ENCODE results near the gene GPRC5C. TPM values are rescaled to one million over a fixed set of nuclear protein-coding genes. Genes with fewer than 3 reads are reported as not detected.

The GPRC5C gene
- total and polyA plus RNA-seq, 9 of the 15 experiments (the other 6 are each of a cell fraction or from before 2014, with no cell fraction given), result 0.28 to 9.0 (median 4.1) TPM

- TF ChIP-seq TRIM24 (IDR thresholded peaks at IDR 0.05), result peak in 1 of 2 experiments; percentile 27; a peak in 1 of 4 replicates
- TF ChIP-seq FOXJ2 (tag; IDR thresholded peaks at IDR 0.05), result no peak
- no peak for TF ChIP-seq ZNF165 (CRISPR knock-in tag; IDR thresholded peaks at IDR 0.05; ENCODE audit: borderline replicate concordance)
- no peak for TF ChIP-seq ARID1B (IDR thresholded peaks at IDR 0.05)
- no peak for TF ChIP-seq MBD1 (CRISPR knock-in tag; IDR thresholded peaks at IDR 0.05)
- 0 out of 2 replicates have a peak, but pooled peaks have one; percentile 16 for TF ChIP-seq ATF7 (IDR thresholded peaks at IDR 0.05)
- peak in 1 of 2 experiments; percentile 98; a peak in 2 of 3 replicates for TF ChIP-seq CBX3 (IDR thresholded peaks at IDR 0.05; ENCODE audit: borderline replicate concordance in 1 of 2, low read length in 2 of 2)
- no peak for TF ChIP-seq SAFB (IDR thresholded peaks at IDR 0.05; ENCODE audit: borderline replicate concordance, low read depth, low read length)
- peak; percentile 97 for TF ChIP-seq CBX5 (IDR thresholded peaks at IDR 0.05; ENCODE audit: borderline replicate concordance, low read depth)
- no peak for TF ChIP-seq ZNF644 (tag; IDR thresholded peaks at IDR 0.05; ENCODE audit: low read depth)
- no peak for TF ChIP-seq POLR2G (IDR thresholded peaks at IDR 0.05; ENCODE audit: low read depth, low read length)
- TF ChIP-seq PURB (CRISPR knock-in tag; IDR thresholded peaks at IDR 0.05; ENCODE audit: low read depth), result no peak
- TF ChIP-seq, protein P1, sequence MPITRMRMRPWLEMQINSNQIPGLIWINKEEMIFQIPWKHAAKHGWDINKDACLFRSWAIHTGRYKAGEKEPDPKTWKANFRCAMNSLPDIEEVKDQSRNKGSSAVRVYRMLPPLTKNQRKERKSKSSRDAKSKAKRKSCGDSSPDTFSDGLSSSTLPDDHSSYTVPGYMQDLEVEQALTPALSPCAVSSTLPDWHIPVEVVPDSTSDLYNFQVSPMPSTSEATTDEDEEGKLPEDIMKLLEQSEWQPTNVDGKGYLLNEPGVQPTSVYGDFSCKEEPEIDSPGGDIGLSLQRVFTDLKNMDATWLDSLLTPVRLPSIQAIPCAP (CRISPR knock-in tag; IDR thresholded peaks at IDR 0.05; ENCODE audit: borderline replicate concordance), result no peak
- no peak for TF ChIP-seq HNRNPLL (IDR thresholded peaks at IDR 0.05; ENCODE audit: low read depth, low read length, poor library complexity, severe bottlenecking)
- TF ChIP-seq GATAD2B (IDR thresholded peaks at IDR 0.05; ENCODE audit: borderline replicate concordance), result no peak
- TF ChIP-seq, protein P2, sequence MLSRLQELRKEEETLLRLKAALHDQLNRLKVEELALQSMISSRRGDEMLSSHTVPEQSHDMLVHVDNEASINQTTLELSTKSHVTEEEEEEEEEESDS (CRISPR knock-in tag; IDR thresholded peaks at IDR 0.05), result no peak
- TF ChIP-seq CTCF (IDR thresholded peaks at IDR 0.05 in 2 of 3, conservative IDR thresholded peaks at IDR 0.05 in 1 of 3; ENCODE audit: insufficient read depth in 2 of 3, low read depth in 1 of 3, low read length in 3 of 3), result peak; percentile 79 to 88 (median 87)
These were observed 5.8 kb downstream of the GPRC5C start (continued) for GRCh38 chr17:74437702-74438101.
